Activated T-cell treated with anti-CD3 and anti-CD28 coated beads, Interleukin-2, amount 50 U/mL, for 72 hours (primary cell): ENCODE results near the gene PPY. TPM values are rescaled to one million over a fixed set of nuclear protein-coding genes. Genes with fewer than 3 reads are reported as not detected.
"Not testable (repeated sequence)": the region's sequence is repeated elsewhere in the genome, so short reads cannot be mapped to it uniquely, and the experiment has no call there.

Experiments used
- ATAC-seq, 2 donors: fragments of 150-1000 bp; cut with Tn5 transposase; replicated peaks in 1 of 2; 2 replicates each; pipeline ENCODE4 v1.10.0; 2021; ENCODE audit warnings: moderate library complexity in 2 of 2, mild to moderate bottlenecking in 1 of 2
- DNase-seq, 2 donors: peaks; one replicate each; pipeline ENCODE4 v3.0.0; 2021 to 2022; ENCODE audit warnings: mixed read lengths in 1 of 2
- H3K27ac Mint-ChIP-seq: one replicate; pipeline ENCODE4 v1.8.0; 2022; ENCODE audit warnings: mild to moderate bottlenecking, moderate library complexity, mixed read lengths
- H3K27me3 Mint-ChIP-seq: one replicate; pipeline ENCODE4 v1.8.0; 2022; ENCODE audit warnings: low read depth, mixed read lengths
- H3K36me3 Mint-ChIP-seq, 2 donors: one replicate each; pipeline ENCODE4 v1.8.0; 2022; ENCODE audit warnings: mixed read lengths in 2 of 2, mild to moderate bottlenecking in 1 of 2; ENCODE audit not compliant: insufficient read depth in 2 of 2
- H3K4me1 Mint-ChIP-seq: one replicate; pipeline ENCODE4 v1.8.0; 2022; ENCODE audit warnings: low read depth, mixed read lengths
- H3K4me3 Mint-ChIP-seq, 2 donors: one replicate each; pipeline ENCODE4 v1.8.0; 2022; ENCODE audit warnings: mild to moderate bottlenecking in 2 of 2, mixed read lengths in 2 of 2, moderate library complexity in 2 of 2
- H3K9me3 Mint-ChIP-seq, 2 donors: one replicate each; pipeline ENCODE4 v1.8.0; 2022; ENCODE audit warnings: mixed read lengths in 2 of 2
- total RNA-seq, 2 donors: library from RNA; stranded (reverse); gene quantifications; one replicate each; pipeline ENCODE4 v1.2.3, GENCODE V29; 2022

PPY gene
- total RNA-seq, 2 donors from 2014 or later: not detected

DNA sequence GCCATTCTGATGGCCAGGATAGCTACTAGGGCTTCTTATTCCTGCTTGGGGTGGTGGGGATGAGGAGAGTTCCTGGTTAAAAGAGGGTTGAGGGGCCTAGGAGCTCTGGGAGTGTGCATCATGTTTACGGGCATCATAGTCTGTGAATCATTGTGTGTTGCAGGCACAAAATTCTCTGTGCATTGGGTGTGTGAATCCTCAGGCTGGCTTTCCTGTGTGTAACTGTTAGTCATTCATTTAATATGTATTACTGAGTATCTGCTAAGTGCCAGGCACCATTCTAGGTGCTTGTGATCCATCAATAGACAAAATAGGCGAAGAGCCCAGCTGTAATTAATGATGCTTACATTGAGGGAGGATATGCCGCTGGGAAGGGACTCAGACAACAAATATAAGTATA lies 5.8 kb downstream of the PPY start:
- Mint-ChIP-seq H3K9me3 (no peaks in the 10 kb centered on the region), H3K4me1 (no peaks in the 10 kb centered on the region)
- DNase-seq: no peak

GRCh38 chr17:43935926-43936261 lies 6.4 kb downstream of the PPY start:
- ATAC-seq (no peak), DNase-seq (no peak)
- Mint-ChIP-seq H3K27me3 (peaks cover 23% of the 10 kb centered on the region), H3K4me3 (no peak overlapping the region), H3K4me1 (no peaks in the 10 kb centered on the region), H3K27ac (no peak overlapping the region), H3K36me3 (no peaks in the 10 kb centered on the region), H3K9me3 (no peaks in the 10 kb centered on the region)

More for the DNA sequence above, 5.8 kb downstream of the PPY start:
- Mint-ChIP-seq H3K27me3 (peaks cover 23% of the 10 kb centered on the region), H3K36me3 (no peaks in the 10 kb centered on the region), H3K4me3 (no peak overlapping the region), H3K27ac (no peak overlapping the region)
- ATAC-seq: no peak

DNA sequence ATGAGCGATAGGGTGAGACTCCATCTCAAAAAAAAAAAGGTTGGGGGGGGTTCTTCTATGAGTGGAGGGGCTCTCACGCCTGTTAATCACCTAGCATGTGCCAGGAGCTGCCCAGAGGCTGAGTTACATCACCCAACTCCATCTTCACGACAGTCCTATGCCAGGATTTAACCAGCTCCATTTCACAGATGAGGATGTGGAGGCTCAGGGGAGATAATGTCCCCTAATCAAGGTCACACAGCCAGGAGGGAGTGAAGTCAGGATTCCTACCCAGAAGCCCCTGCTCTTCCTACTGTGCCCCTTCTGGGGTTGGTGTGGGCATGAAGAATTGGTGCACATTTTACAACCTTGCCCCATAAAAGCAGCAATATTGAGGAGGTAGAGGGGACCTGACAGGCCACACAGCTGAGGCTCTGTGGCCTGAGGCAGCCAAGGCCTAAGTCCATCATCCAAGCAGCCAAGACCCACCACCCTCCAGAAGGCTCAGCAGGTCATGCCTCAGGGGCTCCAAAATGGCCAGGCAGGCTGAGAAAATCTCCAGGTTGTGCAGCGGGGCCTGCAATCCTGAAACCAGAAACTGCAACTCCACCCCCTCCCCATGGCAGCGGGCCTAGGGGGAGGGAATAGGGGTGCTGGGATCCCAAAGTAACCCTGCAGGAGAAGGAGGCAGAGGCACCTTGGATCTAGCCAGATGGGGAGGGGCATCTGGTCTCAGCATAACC lies 6.9 kb downstream of the PPY start:
- Mint-ChIP-seq H3K4me3 (no peak overlapping the region), H3K36me3 (no peaks in the 10 kb centered on the region), H3K9me3 (no peaks in the 10 kb centered on the region), H3K4me1 (no peaks in the 10 kb centered on the region), H3K27ac (no peak overlapping the region), H3K27me3 (peaks cover 23% of the 10 kb centered on the region)
- no peak for DNase-seq
- ATAC-seq: no peak

GRCh38 chr17:43932923-43933322 lies 9.4 kb downstream of the PPY start:
- DNase-seq (no peak), ATAC-seq (no peak)
- H3K9me3 Mint-ChIP-seq: no peaks in the 10 kb centered on the region
- H3K27ac Mint-ChIP-seq: no peak overlapping the region
- peaks cover 14% of the 10 kb centered on the region for H3K27me3 Mint-ChIP-seq
- no peaks in the 10 kb centered on the region for H3K36me3 Mint-ChIP-seq
- H3K4me1 Mint-ChIP-seq: peaks cover 2% of the 10 kb centered on the region
- H3K4me3 Mint-ChIP-seq: no peak overlapping the region

DNA sequence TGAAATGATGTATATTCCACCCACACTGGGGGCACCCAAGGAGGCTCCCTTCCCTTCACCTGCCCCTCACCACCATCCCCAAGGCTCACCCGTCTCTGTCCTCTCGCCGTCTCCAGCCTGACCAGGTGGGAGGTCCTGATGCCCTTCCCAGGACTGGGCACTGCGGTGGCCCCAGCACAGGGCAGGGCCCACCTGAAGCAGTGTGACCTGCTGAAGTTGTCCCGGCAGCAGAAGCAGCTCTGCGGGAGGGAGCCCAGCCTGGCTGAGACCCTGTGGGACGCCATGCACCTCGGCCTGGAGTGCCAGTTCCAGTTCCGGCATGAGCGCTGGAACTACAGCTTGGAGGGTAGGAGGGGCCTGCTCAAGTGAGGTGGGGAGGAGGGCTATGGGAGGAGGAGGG lies 9.9 kb downstream of the PPY start:
- no peaks in the 10 kb centered on the region for H3K36me3 Mint-ChIP-seq
- ATAC-seq: no peak
- peaks cover 7% of the 10 kb centered on the region for H3K4me1 Mint-ChIP-seq
- H3K27me3 Mint-ChIP-seq: peaks cover 16% of the 10 kb centered on the region
- no peak for DNase-seq
- no peak overlapping the region for H3K4me3 Mint-ChIP-seq
- H3K27ac Mint-ChIP-seq: no peak overlapping the region
- H3K9me3 Mint-ChIP-seq: no peaks in the 10 kb centered on the region

GRCh38 chr17:43931062-43931571 lies 11.2 kb downstream of the PPY start:
- H3K36me3 Mint-ChIP-seq: no peaks in the 10 kb centered on the region
- H3K4me3 Mint-ChIP-seq: no peak overlapping the region
- peaks cover 13% of the 10 kb centered on the region for H3K27me3 Mint-ChIP-seq
- H3K27ac Mint-ChIP-seq: no peak overlapping the region
- H3K4me1 Mint-ChIP-seq: peaks cover 13% of the 10 kb centered on the region
- DNase-seq: no peak
- no peaks in the 10 kb centered on the region for H3K9me3 Mint-ChIP-seq
- ATAC-seq: no peak

GRCh38 chr17:43928609-43929008 lies 13.7 kb downstream of the PPY start:
- peak; percentile 41 to 57 for ATAC-seq
- DNase-seq: no peak
- Mint-ChIP-seq H3K4me1 (peaks cover 30% of the 10 kb centered on the region), H3K4me3 (no peak overlapping the region), H3K9me3 (no peaks in the 10 kb centered on the region), H3K36me3 (no peaks in the 10 kb centered on the region), H3K27me3 (peaks cover 19% of the 10 kb centered on the region), H3K27ac (no peak overlapping the region)

DNA sequence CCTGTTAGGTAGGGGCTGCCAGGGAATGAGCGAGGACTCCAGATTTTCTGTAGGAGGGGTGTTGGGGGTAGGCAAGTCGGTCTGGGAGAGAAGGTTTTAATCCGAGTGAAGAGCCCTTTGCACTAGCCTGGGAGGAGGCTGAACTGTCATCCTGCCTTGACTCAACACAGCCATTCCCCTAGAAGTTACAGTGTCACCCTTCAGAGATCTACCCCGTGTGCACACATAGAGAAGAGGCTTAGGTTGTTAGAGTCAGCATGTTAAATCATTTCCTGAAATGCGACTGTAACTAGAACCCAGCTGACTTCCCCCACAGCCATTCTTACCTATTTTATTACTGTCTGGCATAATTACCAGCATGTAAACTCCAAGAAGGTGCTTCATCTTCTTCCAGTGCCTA lies 14.3 kb downstream of the PPY start:
- H3K9me3 Mint-ChIP-seq, H3K36me3 Mint-ChIP-seq: not testable (repeated sequence)
- ATAC-seq (peak; percentile 79 to 92), DNase-seq (peak in 1 of 2 donors; percentile 11)
- H3K4me1 Mint-ChIP-seq: peaks cover 30% of the 10 kb centered on the region
- peak overlapping the region; percentile 81 to 87 for H3K4me3 Mint-ChIP-seq
- H3K27me3 Mint-ChIP-seq: peaks cover 19% of the 10 kb centered on the region
- peak overlapping the region; percentile 13 for H3K27ac Mint-ChIP-seq

- no peak for ATAC-seq
- no peaks in the 10 kb centered on the region for H3K36me3 Mint-ChIP-seq
- H3K9me3 Mint-ChIP-seq: no peaks in the 10 kb centered on the region
Measured at GRCh38 chr17:43927060-43927864, 15.0 kb downstream of the PPY start.

DNA sequence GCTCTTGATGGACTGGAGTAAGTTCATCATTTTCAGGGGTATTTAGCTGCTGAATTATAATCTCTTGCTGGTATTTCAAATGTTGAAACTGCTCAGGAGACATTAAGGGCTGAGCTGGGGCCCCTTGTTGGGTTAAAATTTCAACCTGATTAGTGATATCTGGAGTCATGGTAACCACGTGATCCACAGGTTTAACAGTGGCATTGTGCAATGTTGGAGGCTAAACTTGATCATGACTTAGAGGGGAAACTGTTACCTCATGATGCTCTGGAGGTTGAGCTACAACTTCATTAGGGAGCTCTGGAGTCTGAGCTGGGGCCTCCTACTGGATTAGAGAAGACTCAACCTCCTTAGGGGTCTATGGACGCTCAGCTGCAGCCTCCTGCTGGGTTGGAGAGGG lies 17.7 kb downstream of the PPY start:
- no peaks in the 10 kb centered on the region for H3K36me3 Mint-ChIP-seq
- peak; percentile 45 to 58 for ATAC-seq
- peaks cover 30% of the 10 kb centered on the region for H3K4me1 Mint-ChIP-seq
- H3K9me3 Mint-ChIP-seq: no peaks in the 10 kb centered on the region
- H3K27ac Mint-ChIP-seq: no peak overlapping the region
- DNase-seq: no peak
- peaks cover 19% of the 10 kb centered on the region for H3K27me3 Mint-ChIP-seq
- no peak overlapping the region for H3K4me3 Mint-ChIP-seq

More at GRCh38 chr17:43927060-43927864, 15.0 kb downstream of the PPY start:
- peak overlapping the region; percentile 13 for H3K27ac Mint-ChIP-seq
- peak overlapping the region; percentile 81 to 87 for H3K4me3 Mint-ChIP-seq
- peaks cover 19% of the 10 kb centered on the region for H3K27me3 Mint-ChIP-seq
- DNase-seq: no peak
- H3K4me1 Mint-ChIP-seq: peaks cover 30% of the 10 kb centered on the region

- no peak overlapping the region for H3K27ac Mint-ChIP-seq
- no peaks in the 10 kb centered on the region for H3K36me3 Mint-ChIP-seq
- H3K4me1 Mint-ChIP-seq: peaks cover 36% of the 10 kb centered on the region
- H3K4me3 Mint-ChIP-seq: no peak overlapping the region
- DNase-seq (no peak), ATAC-seq (no peak)
- H3K27me3 Mint-ChIP-seq: peaks cover 1% of the 10 kb centered on the region
- no peaks in the 10 kb centered on the region for H3K9me3 Mint-ChIP-seq
Measured at GRCh38 chr17:43920500-43921095, 21.7 kb downstream of the PPY start.

GRCh38 chr17:43918026-43918389 lies 24.3 kb downstream of the PPY start:
- peak in 1 of 2 donors; percentile 10 for ATAC-seq
- Mint-ChIP-seq H3K27ac (no peak overlapping the region), H3K27me3 (no peaks in the 10 kb centered on the region), H3K4me1 (peaks cover 19% of the 10 kb centered on the region), H3K4me3 (peak overlapping the region; percentile 58 to 75), H3K9me3 (no peaks in the 10 kb centered on the region), H3K36me3 (no peaks in the 10 kb centered on the region)
- no peak for DNase-seq

GRCh38 chr17:43917348-43918025 lies 24.8 kb downstream of the PPY start:
- no peaks in the 10 kb centered on the region for H3K27me3 Mint-ChIP-seq
- ATAC-seq: peak; percentile 81 to 85

More at GRCh38 chr17:43917348-43918025, 24.8 kb downstream of the PPY start:
- DNase-seq: peak; percentile 59 to 61
- peak overlapping the region; percentile 58 to 75 for H3K4me3 Mint-ChIP-seq
- H3K9me3 Mint-ChIP-seq: no peaks in the 10 kb centered on the region
- no peaks in the 10 kb centered on the region for H3K36me3 Mint-ChIP-seq
- no peak overlapping the region for H3K27ac Mint-ChIP-seq
- peaks cover 19% of the 10 kb centered on the region for H3K4me1 Mint-ChIP-seq
